Peyer's patch (tissue), 4 donors: Measurements from ENCODE around the gene BCAN.
A peak's percentile ranks its signal among the peaks of the same experiment; 100 is the strongest.

Experiments
- CTCF ChIP-seq, 6 experiments: fragments of 450-650 bp in 4 of 6; fragments of 200-600 bp in 2 of 6; sonication (generic) in 1 of 6; IDR thresholded peaks; one replicate each; pipeline ENCODE4 v1.5.1; 2017 to 2019; ENCODE audit warnings: antibody characterized with exemption in 6 of 6, mild to moderate bottlenecking in 3 of 6, moderate library complexity in 1 of 6
- POLR2A ChIP-seq, 2 donors: fragments of 450-650 bp; IDR thresholded peaks; one replicate each; pipeline ENCODE4 v1.5.1; 2017; ENCODE audit warnings: antibody characterized with exemption in 2 of 2, mild to moderate bottlenecking in 2 of 2, moderate library complexity in 2 of 2

DNA sequence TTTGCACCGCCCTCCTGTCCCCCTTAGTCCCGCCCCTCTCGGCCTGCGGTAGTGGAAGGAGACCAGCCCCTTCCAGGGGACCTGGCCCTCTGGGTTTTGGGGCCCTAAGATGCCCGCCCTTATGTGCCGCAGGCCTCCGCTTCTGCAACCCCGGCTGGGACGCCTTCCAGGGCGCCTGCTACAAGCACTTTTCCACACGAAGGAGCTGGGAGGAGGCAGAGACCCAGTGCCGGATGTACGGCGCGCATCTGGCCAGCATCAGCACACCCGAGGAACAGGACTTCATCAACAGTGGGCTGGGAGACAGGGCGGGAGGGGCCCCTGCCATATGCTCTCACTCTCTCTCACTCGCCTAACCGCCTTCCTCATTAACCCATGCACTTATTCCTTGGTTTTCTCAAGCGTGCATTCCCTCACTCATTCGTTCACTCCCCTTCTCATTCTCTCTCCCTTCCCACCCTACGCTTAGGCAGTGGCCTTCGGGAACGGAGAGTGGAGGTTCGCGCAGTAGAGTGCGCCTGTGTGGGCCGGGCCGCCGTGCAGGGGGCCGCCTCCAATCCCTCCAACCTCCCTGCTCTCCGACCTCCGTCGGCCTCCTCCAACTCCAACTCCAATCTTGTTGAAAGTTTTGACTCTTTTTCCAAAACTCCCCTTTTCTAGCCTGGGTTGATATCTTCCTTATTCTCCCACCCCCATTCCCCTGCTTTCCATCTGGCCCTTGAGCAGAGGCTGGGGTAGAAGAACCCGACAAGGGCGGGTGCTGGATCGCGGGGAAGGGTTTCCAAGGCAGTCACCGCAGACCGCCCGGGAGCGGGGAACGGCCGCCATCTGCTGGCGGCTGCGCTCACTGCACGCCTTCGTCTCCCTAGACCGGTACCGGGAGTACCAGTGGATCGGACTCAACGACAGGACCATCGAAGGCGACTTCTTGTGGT lies 15.2 kb downstream of the BCAN start:
- TF ChIP-seq CTCF (IDR thresholded peaks at IDR 0.05) (peak; percentile 87 to 96 (median 92)), POLR2A (IDR thresholded peaks at IDR 0.05) (no peak)
